SK-N-SH (cell line): Measurements from ENCODE around the gene POSTN. TPM values are rescaled to one million over a fixed set of nuclear protein-coding genes. Genes with fewer than 3 reads are reported as not detected.
A peak's percentile ranks its signal among the peaks of the same experiment; 100 is the strongest.

Experiments used
- CTCF ChIA-PET: fragments of 300-600, 350-600 bp; formaldehyde crosslinking; extraction: SDS; loops from one replicate; lab custom pipeline; 2021; lab: Yijun Ruan, JAX
- POLR2A ChIA-PET: fragments of 350-600 bp; sonication (Branson Sonifier 250); formaldehyde crosslinking; extraction: SDS; loops from one replicate; lab custom pipeline; 2020; ENCODE audit warnings: antibody characterized with exemption, inconsistent platforms; lab: Yijun Ruan, JAX
- DNase-seq: peaks from one replicate; pipeline ENCODE4 v3.0.0; 2012
- H2AFZ ChIP-seq: fragments of 200-600 bp; sonication (generic); 2 replicates; pipeline ENCODE4 v1.8.1; 2016; ENCODE audit warnings: antibody characterized with exemption, mild to moderate bottlenecking, low read depth
- H3F3A ChIP-seq: fragments of 200-600 bp; sonication (generic); replicated peaks from 2 replicates; pipeline ENCODE3; 2016; ENCODE audit warnings: antibody characterized with exemption, mild to moderate bottlenecking; ENCODE audit not compliant: insufficient read depth
- H3K27ac ChIP-seq, 2 experiments: fragments of 200-500 bp in 1 of 2; fragments of 200-600 bp in 1 of 2; sonication (Bioruptor generic) in 1 of 2; sonication (generic), shearing (Covaris generic) in 1 of 2; 2 replicates each; pipeline versions ENCODE4 v1.5.1 to v1.6.1; 2014 to 2016; ENCODE audit warnings: low read depth in 2 of 2, inconsistent platforms in 1 of 2, low read length in 1 of 2, mild to moderate bottlenecking in 1 of 2, mixed read lengths in 1 of 2
- H3K27me3 ChIP-seq: fragments of 200-600 bp; sonication (generic), shearing (Covaris generic); 2 replicates; pipeline ENCODE4 v1.6.1; 2016; ENCODE audit warnings: mixed run types; ENCODE audit not compliant: insufficient read depth
- H3K36me3 ChIP-seq, 2 experiments: fragments of 200-500 bp in 1 of 2; fragments of 200-600 bp in 1 of 2; sonication (Bioruptor generic) in 1 of 2; sonication (generic) in 1 of 2; replicated peaks in 1 of 2; 2 replicates each; pipeline versions ENCODE3 to v1.5.1; 2014 to 2016; ENCODE audit warnings: low read length in 1 of 2, mild to moderate bottlenecking in 1 of 2; ENCODE audit not compliant: insufficient read depth in 2 of 2, control insufficient read depth in 1 of 2
- H3K4me1 ChIP-seq, 2 experiments: fragments of 200-500 bp in 1 of 2; fragments of 200-600 bp in 1 of 2; sonication (Bioruptor generic) in 1 of 2; sonication (generic), shearing (Covaris generic) in 1 of 2; 2 replicates each; pipeline versions ENCODE4 v1.5.1 to v1.6.1; 2014 to 2016; ENCODE audit warnings: low read depth in 1 of 2, low read length in 1 of 2, mixed run types in 1 of 2; ENCODE audit not compliant: insufficient read depth in 2 of 2, control insufficient read depth in 1 of 2
- H3K4me2 ChIP-seq: fragments of 200-600 bp; sonication (generic), shearing (Covaris generic); 2 replicates; pipeline ENCODE4 v1.6.1; 2017; ENCODE audit warnings: mixed run types
- H3K4me3 ChIP-seq, 2 experiments: fragments of 200-500 bp in 1 of 2; fragments of 200-600 bp in 1 of 2; sonication (Bioruptor generic) in 1 of 2; sonication (generic), shearing (Covaris generic) in 1 of 2; 2 replicates each; pipeline versions ENCODE4 v1.5.1 to v1.8.1; 2014 to 2016; ENCODE audit warnings: low read depth in 2 of 2, inconsistent platforms in 1 of 2, low read length in 1 of 2, mild to moderate bottlenecking in 1 of 2, mixed read lengths in 1 of 2, moderate library complexity in 1 of 2
- H3K79me2 ChIP-seq: fragments of 200-600 bp; sonication (generic); 2 replicates; pipeline ENCODE4 v1.8.1; 2017; ENCODE audit warnings: mild to moderate bottlenecking; ENCODE audit not compliant: insufficient read depth
- H3K9ac ChIP-seq: fragments of 200-600 bp; sonication (generic); 2 replicates; pipeline ENCODE4 v1.6.1; 2017; ENCODE audit warnings: mixed run types
- H3K9me2 ChIP-seq: fragments of 200-600 bp; sonication (generic); 2 replicates; pipeline ENCODE4 v1.6.1; 2017; ENCODE audit warnings: mixed run types
- H3K9me3 ChIP-seq: fragments of 200-600 bp; sonication (generic); 2 replicates; pipeline ENCODE4 v1.6.1; 2017; ENCODE audit warnings: mixed run types, mild to moderate bottlenecking, moderate library complexity
- H4K20me1 ChIP-seq: fragments of 200-600 bp; sonication (generic); 2 replicates; pipeline ENCODE4 v1.6.1; 2017; ENCODE audit warnings: mild to moderate bottlenecking, mixed run types; ENCODE audit not compliant: insufficient read depth
- CTCF ChIP-seq: fragments of 200-600 bp; sonication (generic); IDR thresholded peaks from 2 replicates; pipeline ENCODE4 v1.6.1; 2017; ENCODE audit warnings: antibody characterized with exemption, mild to moderate bottlenecking, moderate library complexity
- IRF3 ChIP-seq: fragments of 150-350 bp; IDR thresholded peaks from 2 replicates; pipeline ENCODE4 v1.6.1; 2016; ENCODE audit warnings: mild to moderate bottlenecking, low read depth, low read length
- JUND ChIP-seq: IDR thresholded peaks from 2 replicates; pipeline ENCODE4 v1.4.0; 2012
- MAX ChIP-seq: IDR thresholded peaks from 2 replicates; pipeline ENCODE4 v1.4.0; 2012; ENCODE audit warnings: low read depth
- MEF2A ChIP-seq: IDR thresholded peaks from 2 replicates; pipeline ENCODE4 v1.4.0; 2012; ENCODE audit warnings: low read depth, borderline replicate concordance
- MXI1 ChIP-seq: IDR thresholded peaks from 2 replicates; pipeline ENCODE4 v1.6.1; 2012; ENCODE audit warnings: mild to moderate bottlenecking, low read depth, low read length, improper control_type of control experiment
- NFIC ChIP-seq: IDR thresholded peaks from 2 replicates; pipeline ENCODE4 v1.4.0; 2012; ENCODE audit warnings: borderline replicate concordance
- NRF1 ChIP-seq: IDR thresholded peaks from 2 replicates; pipeline ENCODE4 v1.6.1; 2012; ENCODE audit warnings: low read depth, mild to moderate bottlenecking, low read length
- PBX3 ChIP-seq: IDR thresholded peaks from 2 replicates; pipeline ENCODE4; 2012
- RAD21 ChIP-seq: IDR thresholded peaks from 2 replicates; pipeline ENCODE4 v1.6.1; 2012; ENCODE audit warnings: mild to moderate bottlenecking, low read length
- REST ChIP-seq: IDR thresholded peaks from 2 replicates; pipeline ENCODE4 v1.6.1; 2012; ENCODE audit warnings: mild to moderate bottlenecking, low read depth, low read length, moderate library complexity
- RXRA ChIP-seq: IDR thresholded peaks from 2 replicates; pipeline ENCODE4 v1.4.0; 2012; ENCODE audit warnings: low read depth, mild to moderate bottlenecking, borderline replicate concordance
- SMC3 ChIP-seq: IDR thresholded peaks from 2 replicates; pipeline ENCODE4 v1.6.1; 2012; ENCODE audit warnings: low read depth, low read length, improper control_type of control experiment
- TAF1 ChIP-seq: IDR thresholded peaks from 2 replicates; pipeline ENCODE4 v1.6.1; 2012; ENCODE audit warnings: low read depth, mild to moderate bottlenecking, low read length, moderate library complexity, borderline replicate concordance
- YY1 ChIP-seq: IDR thresholded peaks from 2 replicates; pipeline ENCODE4 v1.4.0; 2012; ENCODE audit warnings: low read depth, mild to moderate bottlenecking
- ZBTB33 ChIP-seq: IDR thresholded peaks from 2 replicates; pipeline ENCODE4 v1.4.0; 2012; ENCODE audit warnings: low read depth, borderline replicate concordance
- WGBS: methylation state at CpG from one replicate; pipeline ENCODE4 v1.1.6; 2017; ENCODE audit warnings: low lambda C conversion rate; 5-methylcytosine and 5-hydroxymethylcytosine counted together
- polyA plus RNA-seq, 3 experiments: library from polyadenylated mRNA; depleted of rRNA; stranded (reverse); fragments of >200 nt; gene quantifications; 2 replicates each; pipeline ENCODE4 v1.2.3, GENCODE V29; 2012

The POSTN gene
- polyA plus RNA-seq, 1 of the 3 experiments (the other 2 are of a cell fraction) = 577 TPM

- peak overlapping the region; percentile 64 to 71 for H3K27ac ChIP-seq
- peak overlapping the region; percentile 76 for H3K9ac ChIP-seq
- H3K4me3 ChIP-seq = peak overlapping the region; percentile 55 to 63; a peak in 3 of 4 replicates
- CTCF ChIA-PET = interaction anchor here (1.4 kb wide), 1 partner anchor 11 kb away, joined by 4 read pairs; no protein-coding TSS in a partner anchor
- DNase-seq = no peak
- no peaks in the 10 kb centered on the region for H3K27me3 ChIP-seq
- no peaks in the 10 kb centered on the region; the same call in 1 of the 2 replicates for H4K20me1 ChIP-seq
- peaks cover 43% of the 10 kb centered on the region for H3F3A ChIP-seq
- peaks cover 0 to 36% of the 10 kb centered on the region in 2 experiments for H3K36me3 ChIP-seq
- POLR2A ChIA-PET = no interaction called here
- H3K79me2 ChIP-seq = peaks cover 78% of the 10 kb centered on the region
- H3K4me1 ChIP-seq = peaks cover 0 to 12% of the 10 kb centered on the region in 2 experiments; a peak in 2 of 4 replicates
- peak overlapping the region; percentile 56; the same call in 1 of the 2 replicates for H3K4me2 ChIP-seq
- 7% methylated on average over 2 of the region's 2 CpGs for WGBS
- H2AFZ ChIP-seq = no peak overlapping the region
- H3K9me2 ChIP-seq = no peaks in the 10 kb centered on the region
- no peak for TF ChIP-seq TAF1
- TF ChIP-seq JUND = no peak
- no peak for TF ChIP-seq MEF2A
- TF ChIP-seq NFIC = no peak
- TF ChIP-seq MAX = no peak
- TF ChIP-seq RXRA = no peak
- TF ChIP-seq RAD21 = no peak
- no peak for TF ChIP-seq MXI1
- no peak for TF ChIP-seq REST
- no peak for TF ChIP-seq PBX3
- no peak for TF ChIP-seq CTCF
- no peak for TF ChIP-seq SMC3
- no peak for TF ChIP-seq YY1
- TF ChIP-seq NRF1 = no peak
- TF ChIP-seq IRF3 = no peak
- TF ChIP-seq ZBTB33 = no peak
- no peaks in the 10 kb centered on the region for H3K9me3 ChIP-seq
Observed at GRCh38 chr13:37597477-37598025, 1.0 kb downstream of the POSTN start.
